ENCODE data around the gene TBX21.
"Not testable (repeated sequence)": the region's sequence is repeated elsewhere in the genome, so short reads cannot be mapped to it uniquely, and the experiment has no call there.

The TBX21 gene

GRCh38 chr17:47760409-47761140 is 27.5 kb downstream of the TBX21 start:
- DNase-seq (ENCODE audit: low read depth) = no peak
- no peak for TF ChIP-seq CTCF (conservative IDR thresholded peaks at IDR 0.05; ENCODE audit: low read depth, low read length)
- H3K4me3 ChIP-seq (ENCODE audit: low read length) = no peak overlapping the region

- no peak overlapping the region for H3K4me3 ChIP-seq (ENCODE audit: low read length)
- DNase-seq (ENCODE audit: low read depth) = no peak
- TF ChIP-seq CTCF (conservative IDR thresholded peaks at IDR 0.05; ENCODE audit: low read depth, low read length) = no peak
Measured at GRCh38 chr17:47762728-47763127, 29.7 kb downstream of the TBX21 start.

GRCh38 chr17:47763913-47764582 is 31.0 kb downstream of the TBX21 start:
- TF ChIP-seq CTCF (conservative IDR thresholded peaks at IDR 0.05; ENCODE audit: low read depth, low read length) = no peak
- no peak overlapping the region for H3K4me3 ChIP-seq (ENCODE audit: low read length)
- DNase-seq (ENCODE audit: low read depth) = no peak

GRCh38 chr17:47773649-47774048 is 40.6 kb downstream of the TBX21 start:
- not testable (repeated sequence) for H3K4me3 ChIP-seq (ENCODE audit: low read length); DNase-seq (ENCODE audit: low read depth)

GRCh38 chr17:47774331-47774730 is 41.3 kb downstream of the TBX21 start:
- H3K4me3 ChIP-seq (ENCODE audit: low read length) = no peak overlapping the region
- DNase-seq (ENCODE audit: low read depth) = no peak
- TF ChIP-seq CTCF (conservative IDR thresholded peaks at IDR 0.05; ENCODE audit: low read depth, low read length) = no peak

GRCh38 chr17:47774987-47775580 is 42.0 kb downstream of the TBX21 start:
- no peak for DNase-seq (ENCODE audit: low read depth)
- TF ChIP-seq CTCF (conservative IDR thresholded peaks at IDR 0.05; ENCODE audit: low read depth, low read length) = no peak
- H3K4me3 ChIP-seq (ENCODE audit: low read length) = no peak overlapping the region

- no peak overlapping the region for H3K4me3 ChIP-seq (ENCODE audit: low read length)
- no peak for DNase-seq (ENCODE audit: low read depth)
- peak; percentile 66 for TF ChIP-seq CTCF (conservative IDR thresholded peaks at IDR 0.05; ENCODE audit: low read depth, low read length)
Measured at GRCh38 chr17:47776330-47777197, 43.5 kb downstream of the TBX21 start.

Measured in retinal pigment epithelial cell (primary cell).